SH-SY5Y (cell line): Measurements from ENCODE around the gene NACC1.

ENCODE experiments used
- GATA2 ChIP-seq: IDR thresholded peaks from 2 replicates; pipeline ENCODE4 v1.6.1; 2011; ENCODE audit warnings: mild to moderate bottlenecking, low read depth, low read length
- GATA3 ChIP-seq: IDR thresholded peaks from 2 replicates; pipeline ENCODE4 v1.6.1; 2011; ENCODE audit warnings: low read depth, mild to moderate bottlenecking, low read length, moderate library complexity

GRCh38 chr19:13085666-13086065 is 32.4 kb upstream of the NACC1 start:
- TF ChIP-seq GATA3 (no peak), GATA2 (no peak)
